HAP-1 (cell line): Measurements from ENCODE around the gene PROP1.
"Not testable (repeated sequence)": the region's sequence is repeated elsewhere in the genome, so short reads cannot be mapped to it uniquely, and the experiment has no call there.

Experiments
- DNase-seq, 2 experiments: peaks; one replicate each; pipeline ENCODE4 v3.0.0-alpha.2; 2016 to 2020; ENCODE audit warnings: low spot score in 2 of 2
- H3K27me3 ChIP-seq: fragments of 250-450 bp; sonication (Bioruptor Pico); 2 replicates; pipeline ENCODE4 v1.5.1; 2020; ENCODE audit warnings: low read depth, mild to moderate bottlenecking, moderate library complexity
- H3K36me3 ChIP-seq: fragments of 250-450 bp; sonication (Bioruptor Pico); replicated peaks from 2 replicates; pipeline ENCODE4 v1.5.1; 2020; ENCODE audit warnings: mild to moderate bottlenecking
- H3K4me1 ChIP-seq: fragments of 250-450 bp; sonication (Bioruptor Pico); 2 replicates; pipeline ENCODE4 v1.5.1; 2020; ENCODE audit warnings: mild to moderate bottlenecking
- H3K4me3 ChIP-seq: fragments of 250-450 bp; sonication (Bioruptor Pico); 2 replicates; pipeline ENCODE4 v1.5.1; 2020; ENCODE audit warnings: mild to moderate bottlenecking, moderate library complexity
- H3K9me3 ChIP-seq: fragments of 250-450 bp; sonication (Bioruptor Pico); 2 replicates; pipeline ENCODE4 v1.5.1; 2020; ENCODE audit warnings: mild to moderate bottlenecking, moderate library complexity
- in situ Hi-C: fragments of 300-500 bp; cut with MboI; formaldehyde crosslinking; loops from 3 replicates; pipeline ENCODE4 v1.14.3; 2020; ENCODE audit warnings: low sequenced_read_pairs, inconsistent platforms, mixed read lengths

PROP1 gene

DNA sequence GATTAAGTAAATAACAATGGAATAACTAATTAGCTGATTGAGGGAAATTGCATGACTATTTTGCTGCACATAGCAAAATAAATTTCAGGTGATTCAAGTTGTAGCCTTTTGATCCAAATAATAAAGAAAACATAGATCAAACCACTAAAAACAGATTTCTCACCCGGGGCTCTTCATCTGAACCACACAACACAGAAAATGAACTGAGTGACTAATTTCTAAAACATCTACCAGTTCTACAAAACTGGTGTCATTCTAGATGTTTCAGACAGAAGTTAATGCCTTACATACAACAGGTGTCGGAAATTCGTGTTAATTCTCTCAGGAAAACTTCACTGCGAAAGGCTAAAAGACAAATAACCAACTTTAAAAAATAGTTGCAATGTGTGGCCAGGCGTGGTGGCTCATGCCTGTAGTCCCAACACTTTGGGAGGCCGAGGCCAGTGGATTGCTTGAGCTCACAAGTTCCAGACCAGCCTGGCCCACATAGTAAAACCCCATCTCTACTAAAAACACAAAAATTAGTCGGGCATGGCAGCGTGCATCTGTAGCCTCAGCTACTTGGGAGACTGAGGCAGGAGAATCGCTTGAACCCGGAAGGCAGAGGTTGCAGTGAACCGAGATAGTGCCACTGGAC, 6.9 kb downstream of the PROP1 start:
- H3K36me3 ChIP-seq = no peaks in the 10 kb centered on the region
- H3K27me3 ChIP-seq = no peaks in the 10 kb centered on the region
- in situ Hi-C loops = no loop called here
- no peak overlapping the region for H3K4me3 ChIP-seq
- no peaks in the 10 kb centered on the region for H3K4me1 ChIP-seq
- no peaks in the 10 kb centered on the region for H3K9me3 ChIP-seq
- DNase-seq = no peak

- in situ Hi-C loops = no loop called here
- Histone ChIP-seq H3K4me3 (no peak overlapping the region), H3K4me1 (no peaks in the 10 kb centered on the region)
These were observed 8.7 kb downstream of the PROP1 start for GRCh38 chr5:177987326-177987725.

GRCh38 chr5:177985430-177986040, 10.5 kb downstream of the PROP1 start:
- H3K36me3 ChIP-seq = no peaks in the 10 kb centered on the region
- H3K4me3 ChIP-seq = no peak overlapping the region
- no peaks in the 10 kb centered on the region for H3K9me3 ChIP-seq
- H3K27me3 ChIP-seq = no peaks in the 10 kb centered on the region
- no peaks in the 10 kb centered on the region for H3K4me1 ChIP-seq
- no peak for DNase-seq
- in situ Hi-C loops = no loop called here

More at GRCh38 chr5:177987326-177987725, 8.7 kb downstream of the PROP1 start:
- Histone ChIP-seq H3K9me3 (no peaks in the 10 kb centered on the region), H3K36me3 (no peaks in the 10 kb centered on the region), H3K27me3 (no peaks in the 10 kb centered on the region)
- DNase-seq = no peak

GRCh38 chr5:177984584-177985206, 11.3 kb downstream of the PROP1 start:
- DNase-seq = no peak
- H3K27me3 ChIP-seq = no peaks in the 10 kb centered on the region
- no peaks in the 10 kb centered on the region for H3K36me3 ChIP-seq
- no peak overlapping the region for H3K4me3 ChIP-seq
- in situ Hi-C loops = no loop called here
- no peaks in the 10 kb centered on the region for H3K9me3 ChIP-seq
- H3K4me1 ChIP-seq = no peaks in the 10 kb centered on the region

DNA sequence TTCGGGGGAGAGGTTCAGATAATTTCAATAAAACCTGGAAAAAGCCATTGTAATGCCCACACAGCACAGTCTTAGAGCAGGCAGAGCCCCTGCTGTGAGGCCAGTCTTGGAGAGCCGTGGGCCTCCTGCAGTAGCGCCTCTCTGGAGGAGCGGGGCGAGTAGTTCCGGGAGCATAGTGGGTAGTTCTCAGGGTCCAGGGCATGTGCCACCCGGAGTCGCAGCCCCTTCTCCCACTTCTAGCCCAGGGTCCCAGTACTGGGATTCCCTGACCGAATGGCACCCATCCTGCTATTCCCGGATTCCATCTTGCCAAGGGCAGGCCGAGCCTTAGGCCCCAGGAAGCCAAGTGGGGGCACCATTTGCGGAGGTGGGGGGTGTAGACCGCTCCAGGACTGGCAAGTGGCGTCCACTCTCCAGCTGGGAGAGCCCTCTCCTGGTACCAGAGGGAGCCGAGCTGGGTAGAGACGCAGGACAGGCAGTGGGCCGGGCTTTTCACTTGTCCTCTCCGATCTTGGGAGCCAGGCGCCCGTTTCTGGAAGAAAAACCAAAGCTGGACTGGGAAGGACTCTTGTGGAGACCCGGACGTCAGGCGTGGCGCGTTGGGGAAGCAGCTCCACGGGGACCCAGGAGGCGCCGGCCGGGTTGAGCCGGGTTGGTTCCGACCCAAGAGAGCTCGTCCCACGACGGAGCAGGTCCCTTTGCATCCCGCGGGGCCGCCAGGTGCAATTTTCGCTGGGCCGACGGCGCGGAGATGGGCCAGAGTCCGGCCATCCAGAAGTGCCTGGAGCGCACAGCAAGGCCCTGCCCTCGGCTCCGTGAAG, 12.1 kb downstream of the PROP1 start:
- H3K4me3 ChIP-seq = no peak overlapping the region
- H3K27me3 ChIP-seq = no peaks in the 10 kb centered on the region
- no peaks in the 10 kb centered on the region for H3K9me3 ChIP-seq
- no peaks in the 10 kb centered on the region for H3K36me3 ChIP-seq
- no peak for DNase-seq
- in situ Hi-C loops = no loop called here
- no peaks in the 10 kb centered on the region for H3K4me1 ChIP-seq

DNA sequence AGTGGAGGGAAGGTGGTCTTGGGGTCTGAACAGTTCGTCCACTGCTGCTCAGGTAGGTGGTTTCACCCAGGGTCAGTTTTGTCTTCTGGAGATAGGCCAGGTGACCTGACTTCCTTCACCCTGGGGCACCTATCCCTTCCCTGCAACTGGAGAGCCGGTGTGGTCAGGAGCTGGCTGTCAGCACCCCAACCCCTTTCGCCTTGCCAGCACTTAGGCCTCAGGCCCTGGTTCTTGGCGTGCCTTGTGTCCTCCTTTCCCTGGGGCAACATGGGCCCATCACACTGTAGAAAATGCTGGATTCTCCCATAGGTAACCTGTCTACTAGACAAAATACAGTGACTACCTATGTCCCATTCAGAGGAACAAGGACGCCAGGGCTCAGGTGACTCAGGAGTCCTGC, 13.1 kb downstream of the PROP1 start:
- H3K4me3 ChIP-seq = no peak overlapping the region
- H3K27me3 ChIP-seq = no peaks in the 10 kb centered on the region
- no peaks in the 10 kb centered on the region for H3K9me3 ChIP-seq
- no peak for DNase-seq
- in situ Hi-C loops = no loop called here
- no peaks in the 10 kb centered on the region for H3K36me3 ChIP-seq
- H3K4me1 ChIP-seq = no peaks in the 10 kb centered on the region

- DNase-seq = peak in 1 of 2 experiments; percentile 47
- Histone ChIP-seq H3K36me3 (no peaks in the 10 kb centered on the region), H3K27me3 (no peaks in the 10 kb centered on the region), H3K9me3 (no peaks in the 10 kb centered on the region), H3K4me3 (no peak overlapping the region), H3K4me1 (no peaks in the 10 kb centered on the region)
- in situ Hi-C loops = no loop called here
These were observed 13.8 kb downstream of the PROP1 start for GRCh38 chr5:177982072-177982727.

GRCh38 chr5:177981296-177982071, 14.6 kb downstream of the PROP1 start:
- no peaks in the 10 kb centered on the region for H3K27me3 ChIP-seq
- no peaks in the 10 kb centered on the region for H3K4me1 ChIP-seq
- H3K36me3 ChIP-seq = no peaks in the 10 kb centered on the region
- in situ Hi-C loops = no loop called here
- no peak for DNase-seq
- H3K4me3 ChIP-seq = no peak overlapping the region
- H3K9me3 ChIP-seq = no peaks in the 10 kb centered on the region

DNA sequence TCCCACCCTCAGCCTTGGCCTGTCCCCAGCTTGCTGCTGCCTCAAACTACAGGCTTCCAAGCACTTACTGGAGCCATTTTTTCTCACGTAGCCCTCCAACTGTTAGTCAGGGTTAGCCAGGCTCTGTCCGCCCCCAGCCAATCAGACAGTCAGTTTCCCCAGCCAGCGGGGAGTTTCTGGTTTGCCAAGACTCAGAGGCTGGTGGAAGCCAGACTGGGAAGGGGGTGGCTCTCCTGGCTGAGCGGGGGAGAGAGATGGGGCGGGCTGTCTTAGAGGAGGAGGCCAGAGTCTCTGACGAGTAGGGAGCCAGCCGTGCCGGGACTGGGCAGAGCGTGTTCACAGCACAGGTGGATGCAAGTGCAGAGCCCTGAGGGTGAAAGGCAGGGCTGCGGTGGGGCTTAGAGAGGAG, 15.3 kb downstream of the PROP1 start:
- no peaks in the 10 kb centered on the region for H3K27me3 ChIP-seq

DNA sequence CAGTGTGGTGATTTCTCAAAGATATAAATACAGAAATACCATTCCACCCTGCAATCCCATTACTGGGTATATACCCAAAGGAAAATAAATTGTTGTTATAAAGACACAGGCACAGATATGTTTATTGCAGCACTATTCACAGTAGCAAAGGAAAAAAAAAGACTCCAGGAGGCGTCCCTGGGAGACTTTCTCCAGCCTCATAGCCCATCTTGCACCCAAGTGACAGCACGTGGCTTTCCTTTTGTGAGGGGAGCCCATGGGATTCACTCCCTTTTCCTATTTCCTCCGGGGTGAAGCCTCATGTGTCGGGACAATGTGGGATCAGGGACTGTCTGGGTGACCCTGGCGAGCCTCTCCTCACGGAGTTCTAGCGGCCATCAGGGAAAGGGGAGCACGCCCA, 18.4 kb downstream of the PROP1 start:
- H3K36me3 ChIP-seq, H3K9me3 ChIP-seq, H3K4me1 ChIP-seq, H3K4me3 ChIP-seq, in situ Hi-C loops, DNase-seq, H3K27me3 ChIP-seq: not testable (repeated sequence)

More for the DNA sequence above, 15.3 kb downstream of the PROP1 start:
- DNase-seq = no peak
- Histone ChIP-seq H3K4me3 (no peak overlapping the region), H3K9me3 (no peaks in the 10 kb centered on the region), H3K4me1 (no peaks in the 10 kb centered on the region), H3K36me3 (no peaks in the 10 kb centered on the region)
- in situ Hi-C loops = no loop called here

GRCh38 chr5:177973066-177973635, 22.9 kb downstream of the PROP1 start:
- in situ Hi-C loops = no loop called here
- DNase-seq = no peak
- Histone ChIP-seq H3K9me3 (peaks cover 2% of the 10 kb centered on the region; the same call in 1 of the 2 replicates), H3K36me3 (no peaks in the 10 kb centered on the region), H3K27me3 (no peaks in the 10 kb centered on the region), H3K4me1 (no peaks in the 10 kb centered on the region), H3K4me3 (no peak overlapping the region)

DNA sequence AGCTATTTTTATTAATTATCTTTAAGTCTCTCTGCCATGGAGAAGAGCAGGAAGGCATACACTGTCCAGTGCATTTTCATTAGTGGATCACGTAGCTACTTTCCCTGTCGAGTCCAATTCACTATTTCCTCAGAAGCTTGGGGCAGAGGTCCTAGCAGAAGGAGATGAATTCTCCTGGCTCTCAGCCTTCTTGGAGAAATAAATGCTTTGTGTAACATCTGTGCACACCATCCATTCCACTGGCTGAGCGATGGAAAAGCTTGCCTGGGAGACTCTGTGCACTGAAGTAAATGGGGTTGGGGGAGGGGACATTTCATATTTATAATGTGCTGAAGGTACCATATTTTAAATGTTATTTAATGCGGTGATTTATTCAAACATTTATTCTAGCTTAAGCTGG, 23.4 kb downstream of the PROP1 start:
- H3K27me3 ChIP-seq = no peaks in the 10 kb centered on the region
- in situ Hi-C loops = no loop called here
- peaks cover 2% of the 10 kb centered on the region; the same call in 1 of the 2 replicates for H3K9me3 ChIP-seq
- H3K36me3 ChIP-seq = no peaks in the 10 kb centered on the region
- H3K4me1 ChIP-seq = no peaks in the 10 kb centered on the region
- H3K4me3 ChIP-seq = no peak overlapping the region
- no peak for DNase-seq

DNA sequence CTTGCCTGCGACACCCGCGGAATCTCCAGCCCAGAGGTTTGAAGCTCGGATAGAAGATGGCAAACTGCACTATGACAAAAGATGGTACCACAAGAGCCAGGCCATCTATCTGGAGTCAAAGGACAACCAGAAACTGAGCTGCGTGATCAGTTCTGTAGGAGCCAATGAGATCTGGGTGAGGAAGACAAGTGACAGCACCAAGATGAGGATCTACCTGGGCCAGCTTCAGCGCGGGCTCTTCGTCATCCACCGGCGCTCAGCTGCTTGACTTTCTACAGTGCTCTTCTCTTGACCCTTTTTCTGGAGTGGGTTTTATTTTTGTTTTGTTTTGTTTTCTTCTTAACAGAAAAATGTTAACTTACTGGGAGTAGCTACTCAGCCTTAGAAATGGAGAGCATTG, 24.0 kb downstream of the PROP1 start:
- H3K4me1 ChIP-seq, in situ Hi-C loops, DNase-seq, H3K9me3 ChIP-seq, H3K4me3 ChIP-seq, H3K27me3 ChIP-seq, H3K36me3 ChIP-seq: not testable (repeated sequence)
